SK-N-SH (cell line): ENCODE results near the gene ARF5. TPM values are rescaled to one million over a fixed set of nuclear protein-coding genes. Genes with fewer than 3 reads are reported as not detected.
A peak's percentile ranks its signal among the peaks of the same experiment; 100 is the strongest.

ENCODE experiments used
- CTCF ChIA-PET: fragments of 300-600, 350-600 bp; formaldehyde crosslinking; extraction: SDS; loops from one replicate; lab custom pipeline; 2021; lab: Yijun Ruan, JAX
- POLR2A ChIA-PET: fragments of 350-600 bp; sonication (Branson Sonifier 250); formaldehyde crosslinking; extraction: SDS; loops from one replicate; lab custom pipeline; 2020; ENCODE audit warnings: antibody characterized with exemption, inconsistent platforms; lab: Yijun Ruan, JAX
- DNase-seq: peaks from one replicate; pipeline ENCODE4 v3.0.0; 2012
- H2AFZ ChIP-seq: fragments of 200-600 bp; sonication (generic); 2 replicates; pipeline ENCODE4 v1.8.1; 2016; ENCODE audit warnings: antibody characterized with exemption, mild to moderate bottlenecking, low read depth
- H3F3A ChIP-seq: fragments of 200-600 bp; sonication (generic); replicated peaks from 2 replicates; pipeline ENCODE3; 2016; ENCODE audit warnings: antibody characterized with exemption, mild to moderate bottlenecking; ENCODE audit not compliant: insufficient read depth
- H3K27ac ChIP-seq, 2 experiments: fragments of 200-500 bp in 1 of 2; fragments of 200-600 bp in 1 of 2; sonication (Bioruptor generic) in 1 of 2; sonication (generic), shearing (Covaris generic) in 1 of 2; 2 replicates each; pipeline versions ENCODE4 v1.5.1 to v1.6.1; 2014 to 2016; ENCODE audit warnings: low read depth in 2 of 2, inconsistent platforms in 1 of 2, low read length in 1 of 2, mild to moderate bottlenecking in 1 of 2, mixed read lengths in 1 of 2
- H3K27me3 ChIP-seq: fragments of 200-600 bp; sonication (generic), shearing (Covaris generic); 2 replicates; pipeline ENCODE4 v1.6.1; 2016; ENCODE audit warnings: mixed run types; ENCODE audit not compliant: insufficient read depth
- H3K36me3 ChIP-seq, 2 experiments: fragments of 200-500 bp in 1 of 2; fragments of 200-600 bp in 1 of 2; sonication (Bioruptor generic) in 1 of 2; sonication (generic) in 1 of 2; replicated peaks in 1 of 2; 2 replicates each; pipeline versions ENCODE3 to v1.5.1; 2014 to 2016; ENCODE audit warnings: low read length in 1 of 2, mild to moderate bottlenecking in 1 of 2; ENCODE audit not compliant: insufficient read depth in 2 of 2, control insufficient read depth in 1 of 2
- H3K4me1 ChIP-seq, 2 experiments: fragments of 200-500 bp in 1 of 2; fragments of 200-600 bp in 1 of 2; sonication (Bioruptor generic) in 1 of 2; sonication (generic), shearing (Covaris generic) in 1 of 2; 2 replicates each; pipeline versions ENCODE4 v1.5.1 to v1.6.1; 2014 to 2016; ENCODE audit warnings: low read depth in 1 of 2, low read length in 1 of 2, mixed run types in 1 of 2; ENCODE audit not compliant: insufficient read depth in 2 of 2, control insufficient read depth in 1 of 2
- H3K4me2 ChIP-seq: fragments of 200-600 bp; sonication (generic), shearing (Covaris generic); 2 replicates; pipeline ENCODE4 v1.6.1; 2017; ENCODE audit warnings: mixed run types
- H3K4me3 ChIP-seq, 2 experiments: fragments of 200-500 bp in 1 of 2; fragments of 200-600 bp in 1 of 2; sonication (Bioruptor generic) in 1 of 2; sonication (generic), shearing (Covaris generic) in 1 of 2; 2 replicates each; pipeline versions ENCODE4 v1.5.1 to v1.8.1; 2014 to 2016; ENCODE audit warnings: low read depth in 2 of 2, inconsistent platforms in 1 of 2, low read length in 1 of 2, mild to moderate bottlenecking in 1 of 2, mixed read lengths in 1 of 2, moderate library complexity in 1 of 2
- H3K79me2 ChIP-seq: fragments of 200-600 bp; sonication (generic); 2 replicates; pipeline ENCODE4 v1.8.1; 2017; ENCODE audit warnings: mild to moderate bottlenecking; ENCODE audit not compliant: insufficient read depth
- H3K9ac ChIP-seq: fragments of 200-600 bp; sonication (generic); 2 replicates; pipeline ENCODE4 v1.6.1; 2017; ENCODE audit warnings: mixed run types
- H3K9me2 ChIP-seq: fragments of 200-600 bp; sonication (generic); 2 replicates; pipeline ENCODE4 v1.6.1; 2017; ENCODE audit warnings: mixed run types
- H3K9me3 ChIP-seq: fragments of 200-600 bp; sonication (generic); 2 replicates; pipeline ENCODE4 v1.6.1; 2017; ENCODE audit warnings: mixed run types, mild to moderate bottlenecking, moderate library complexity
- H4K20me1 ChIP-seq: fragments of 200-600 bp; sonication (generic); 2 replicates; pipeline ENCODE4 v1.6.1; 2017; ENCODE audit warnings: mild to moderate bottlenecking, mixed run types; ENCODE audit not compliant: insufficient read depth
- CHD2 ChIP-seq: fragments of 150-350 bp; IDR thresholded peaks from 2 replicates; pipeline ENCODE4 v1.6.1; 2018; ENCODE audit warnings: low read length; ENCODE audit not compliant: partially characterized antibody
- ELF1 ChIP-seq: IDR thresholded peaks from 2 replicates; pipeline ENCODE4 v1.4.0; 2012
- FOXJ3 ChIP-seq: sonication (generic); formaldehyde crosslinking; IDR thresholded peaks from 2 replicates; pipeline ENCODE4 v1.5.1; 2020; ENCODE audit warnings: mild to moderate bottlenecking, missing genetic modification reagents
- FOXM1 ChIP-seq: IDR thresholded peaks from 2 replicates; pipeline ENCODE4 v1.4.0; 2012; ENCODE audit warnings: low read depth, mild to moderate bottlenecking
- GABPA ChIP-seq: IDR thresholded peaks from 2 replicates; pipeline ENCODE4 v1.4.0; 2012; ENCODE audit warnings: low read depth, mild to moderate bottlenecking
- MEF2A ChIP-seq: IDR thresholded peaks from 2 replicates; pipeline ENCODE4 v1.4.0; 2012; ENCODE audit warnings: low read depth, borderline replicate concordance
- NRF1 ChIP-seq: IDR thresholded peaks from 2 replicates; pipeline ENCODE4 v1.6.1; 2012; ENCODE audit warnings: low read depth, mild to moderate bottlenecking, low read length
- POLR2AphosphoS5 ChIP-seq: IDR thresholded peaks from 2 replicates; pipeline ENCODE4 v1.6.1; 2012; ENCODE audit warnings: low read depth, low read length
- RXRA ChIP-seq: IDR thresholded peaks from 2 replicates; pipeline ENCODE4 v1.4.0; 2012; ENCODE audit warnings: low read depth, mild to moderate bottlenecking, borderline replicate concordance
- SMC3 ChIP-seq: IDR thresholded peaks from 2 replicates; pipeline ENCODE4 v1.6.1; 2012; ENCODE audit warnings: low read depth, low read length, improper control_type of control experiment
- TCF12 ChIP-seq: IDR thresholded peaks from 2 replicates; pipeline ENCODE4 v1.4.0; 2012
- WGBS: methylation state at CpG from one replicate; pipeline ENCODE4 v1.1.6; 2017; ENCODE audit warnings: low lambda C conversion rate; 5-methylcytosine and 5-hydroxymethylcytosine counted together
- polyA plus RNA-seq, 3 experiments: library from polyadenylated mRNA; depleted of rRNA; stranded (reverse); fragments of >200 nt; gene quantifications; 2 replicates each; pipeline ENCODE4 v1.2.3, GENCODE V29; 2012
- TF ChIP-seq, protein P1 (sequence below): fragments of 200-600 bp; sonication (generic); IDR thresholded peaks from 2 replicates; pipeline ENCODE4 v1.6.1; 2017; ENCODE audit warnings: antibody characterized with exemption, mild to moderate bottlenecking, moderate library complexity
- TF ChIP-seq, protein P2 (sequence below): fragments of 150-350 bp; IDR thresholded peaks from 2 replicates; pipeline ENCODE4 v1.6.1; 2016; ENCODE audit warnings: mild to moderate bottlenecking, low read depth, low read length
- TF ChIP-seq, protein P3 (sequence below): IDR thresholded peaks from 2 replicates; pipeline ENCODE4 v1.4.0; 2012; ENCODE audit warnings: low read depth, borderline replicate concordance

ARF5 gene
- polyA plus RNA-seq, 1 of the 3 experiments (the other 2 are of a cell fraction), result 562 TPM

DNA sequence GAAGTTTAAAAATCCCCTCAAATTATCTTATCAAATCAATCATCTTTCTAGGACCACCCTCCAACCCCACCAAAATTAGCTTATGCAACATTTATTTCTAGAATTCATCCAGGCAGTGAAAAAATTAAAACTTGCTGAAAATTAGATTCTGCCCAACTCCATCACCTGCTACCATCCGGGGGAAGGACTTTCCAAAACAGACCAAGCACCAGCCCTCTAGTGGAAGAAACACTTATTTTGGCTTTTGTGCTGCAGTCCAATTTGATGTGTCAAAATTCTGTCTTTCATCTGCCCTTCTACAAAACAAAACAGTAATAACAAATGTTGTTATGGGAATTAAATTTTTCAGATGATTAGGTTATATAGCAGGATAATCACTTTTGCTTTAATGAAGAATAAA, 38.0 kb upstream of the ARF5 start:
- H3K4me2 ChIP-seq, result no peak overlapping the region
- POLR2A ChIA-PET, result no interaction called here
- no peaks in the 10 kb centered on the region for H3K79me2 ChIP-seq
- no peak overlapping the region for H2AFZ ChIP-seq
- no peak for DNase-seq
- CTCF ChIA-PET, result interaction anchor here (1.5 to 2.0 kb wide), 2 partner anchors 11 to 15 kb away, joined by 4 to 6 read pairs; no protein-coding TSS in a partner anchor
- H3K4me3 ChIP-seq, result no peak overlapping the region
- no peaks in the 10 kb centered on the region for H3K9me2 ChIP-seq
- no peaks in the 10 kb centered on the region for H3K4me1 ChIP-seq
- no peaks in the 10 kb centered on the region for H4K20me1 ChIP-seq
- TF ChIP-seq, protein P1, sequence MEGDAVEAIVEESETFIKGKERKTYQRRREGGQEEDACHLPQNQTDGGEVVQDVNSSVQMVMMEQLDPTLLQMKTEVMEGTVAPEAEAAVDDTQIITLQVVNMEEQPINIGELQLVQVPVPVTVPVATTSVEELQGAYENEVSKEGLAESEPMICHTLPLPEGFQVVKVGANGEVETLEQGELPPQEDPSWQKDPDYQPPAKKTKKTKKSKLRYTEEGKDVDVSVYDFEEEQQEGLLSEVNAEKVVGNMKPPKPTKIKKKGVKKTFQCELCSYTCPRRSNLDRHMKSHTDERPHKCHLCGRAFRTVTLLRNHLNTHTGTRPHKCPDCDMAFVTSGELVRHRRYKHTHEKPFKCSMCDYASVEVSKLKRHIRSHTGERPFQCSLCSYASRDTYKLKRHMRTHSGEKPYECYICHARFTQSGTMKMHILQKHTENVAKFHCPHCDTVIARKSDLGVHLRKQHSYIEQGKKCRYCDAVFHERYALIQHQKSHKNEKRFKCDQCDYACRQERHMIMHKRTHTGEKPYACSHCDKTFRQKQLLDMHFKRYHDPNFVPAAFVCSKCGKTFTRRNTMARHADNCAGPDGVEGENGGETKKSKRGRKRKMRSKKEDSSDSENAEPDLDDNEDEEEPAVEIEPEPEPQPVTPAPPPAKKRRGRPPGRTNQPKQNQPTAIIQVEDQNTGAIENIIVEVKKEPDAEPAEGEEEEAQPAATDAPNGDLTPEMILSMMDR, result peak; percentile 44
- TF ChIP-seq POLR2AphosphoS5, result no peak
- no peaks in the 10 kb centered on the region for H3K27me3 ChIP-seq
- H3K36me3 ChIP-seq, result no peaks in the 10 kb centered on the region
- no peak overlapping the region for H3K9ac ChIP-seq
- no peak overlapping the region for H3K27ac ChIP-seq
- H3K9me3 ChIP-seq, result no peaks in the 10 kb centered on the region
- H3F3A ChIP-seq, result no peaks in the 10 kb centered on the region
- 15% methylated on average over 1 of the region's 1 CpG for WGBS

DNA sequence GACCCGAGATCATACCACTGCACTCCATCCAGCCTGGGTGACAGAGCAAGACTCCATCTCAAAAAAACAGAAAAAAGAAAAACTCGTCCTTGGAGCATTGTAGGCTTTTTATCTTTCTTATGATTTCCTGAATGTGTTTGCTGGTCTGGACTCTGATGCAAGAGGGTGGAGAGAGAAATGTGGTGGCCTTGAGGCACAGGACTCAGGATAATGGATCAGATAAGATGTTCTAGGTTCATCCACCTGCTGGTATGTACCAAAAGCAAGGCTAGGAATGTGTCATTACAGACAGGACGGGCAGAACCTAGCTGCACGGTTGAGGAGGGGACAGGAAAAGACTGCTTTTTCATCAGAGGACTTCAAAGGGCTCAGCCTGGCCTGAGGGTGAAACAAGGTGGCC, 36.3 kb upstream of the ARF5 start:
- Histone ChIP-seq H3K27me3 (no peaks in the 10 kb centered on the region), H3K9me2 (no peaks in the 10 kb centered on the region), H3K4me3 (no peak overlapping the region), H3K9me3 (no peaks in the 10 kb centered on the region), H3K4me2 (no peak overlapping the region), H3K9ac (no peak overlapping the region), H3K36me3 (no peaks in the 10 kb centered on the region), H3K4me1 (no peaks in the 10 kb centered on the region), H2AFZ (no peak overlapping the region), H3K27ac (no peak overlapping the region), H4K20me1 (no peaks in the 10 kb centered on the region), H3K79me2 (no peaks in the 10 kb centered on the region), H3F3A (no peaks in the 10 kb centered on the region)
- no peak for DNase-seq
- POLR2A ChIA-PET, result no interaction called here
- 37% methylated on average over 4 of the region's 4 CpGs for WGBS
- CTCF ChIA-PET, result interaction anchor here (1.3 kb wide), 1 partner anchor 657 kb away, joined by 3 read pairs; no protein-coding TSS in a partner anchor
- TF ChIP-seq ELF1 (no peak), TCF12 (no peak), NRF1 (no peak), CHD2 (no peak), RXRA (no peak), FOXM1 (no peak), MEF2A (no peak)

DNA sequence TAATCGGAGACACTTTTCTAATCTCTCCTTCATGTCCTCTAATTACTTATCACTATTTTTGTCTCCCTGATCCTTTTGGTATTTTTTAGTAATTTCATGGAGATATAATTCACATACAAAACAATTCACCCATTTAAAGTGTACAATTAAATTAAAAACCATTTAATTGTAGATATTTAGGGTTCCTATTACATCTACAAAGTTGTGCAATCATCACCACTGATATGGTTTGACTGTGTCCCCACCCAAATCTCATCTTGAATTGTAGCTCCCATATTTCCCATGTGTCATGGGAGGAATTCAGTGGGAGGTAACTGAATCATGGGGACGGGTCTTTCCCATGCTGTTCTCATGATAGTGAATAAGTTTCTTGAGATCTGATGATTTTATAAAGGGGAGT, 31.8 kb upstream of the ARF5 start:
- H3K4me1 ChIP-seq, result no peaks in the 10 kb centered on the region
- H4K20me1 ChIP-seq, result no peaks in the 10 kb centered on the region
- H3K9me2 ChIP-seq, result no peaks in the 10 kb centered on the region
- ChIA-PET POLR2A (no interaction called here), CTCF (no interaction called here)
- no peaks in the 10 kb centered on the region for H3K9me3 ChIP-seq
- DNase-seq, result no peak
- no peak overlapping the region for H3K9ac ChIP-seq
- H3K4me2 ChIP-seq, result no peak overlapping the region
- no peaks in the 10 kb centered on the region for H3F3A ChIP-seq
- H2AFZ ChIP-seq, result no peak overlapping the region
- H3K4me3 ChIP-seq, result no peak overlapping the region
- TF ChIP-seq SMC3, result no peak
- TF ChIP-seq, protein P2, sequence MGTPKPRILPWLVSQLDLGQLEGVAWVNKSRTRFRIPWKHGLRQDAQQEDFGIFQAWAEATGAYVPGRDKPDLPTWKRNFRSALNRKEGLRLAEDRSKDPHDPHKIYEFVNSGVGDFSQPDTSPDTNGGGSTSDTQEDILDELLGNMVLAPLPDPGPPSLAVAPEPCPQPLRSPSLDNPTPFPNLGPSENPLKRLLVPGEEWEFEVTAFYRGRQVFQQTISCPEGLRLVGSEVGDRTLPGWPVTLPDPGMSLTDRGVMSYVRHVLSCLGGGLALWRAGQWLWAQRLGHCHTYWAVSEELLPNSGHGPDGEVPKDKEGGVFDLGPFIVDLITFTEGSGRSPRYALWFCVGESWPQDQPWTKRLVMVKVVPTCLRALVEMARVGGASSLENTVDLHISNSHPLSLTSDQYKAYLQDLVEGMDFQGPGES, result no peak
- TF ChIP-seq, protein P3, sequence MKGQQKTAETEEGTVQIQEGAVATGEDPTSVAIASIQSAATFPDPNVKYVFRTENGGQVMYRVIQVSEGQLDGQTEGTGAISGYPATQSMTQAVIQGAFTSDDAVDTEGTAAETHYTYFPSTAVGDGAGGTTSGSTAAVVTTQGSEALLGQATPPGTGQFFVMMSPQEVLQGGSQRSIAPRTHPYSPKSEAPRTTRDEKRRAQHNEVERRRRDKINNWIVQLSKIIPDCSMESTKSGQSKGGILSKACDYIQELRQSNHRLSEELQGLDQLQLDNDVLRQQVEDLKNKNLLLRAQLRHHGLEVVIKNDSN, result no peak
- TF ChIP-seq FOXJ3 (CRISPR knock-in tag), result no peak
- no peak for TF ChIP-seq GABPA
- TF ChIP-seq, all 33 proteins: peak for 0
- 43% methylated on average over 2 of the region's 2 CpGs for WGBS
- no peaks in the 10 kb centered on the region for H3K36me3 ChIP-seq
- no peaks in the 10 kb centered on the region for H3K79me2 ChIP-seq
- no peak overlapping the region for H3K27ac ChIP-seq
- no peaks in the 10 kb centered on the region for H3K27me3 ChIP-seq
